ENCODE measurements around the gene ZNF20.
"Not testable (repeated sequence)": the region's sequence is repeated elsewhere in the genome, so short reads cannot be mapped to it uniquely, and the experiment has no call there.

The ZNF20 gene

GRCh38 chr19:12090807-12091206 is 49.3 kb downstream of the ZNF20 start:
- peak; percentile 47 for ATAC-seq
- H3K9me3 Mint-ChIP-seq = peaks cover 0 to 1% of the 10 kb centered on the region in 2 donors
- peak; percentile 65 to 71 for DNase-seq
- peaks cover 35% of the 10 kb centered on the region for H3K4me1 Mint-ChIP-seq
- no peaks in the 10 kb centered on the region for H3K27me3 Mint-ChIP-seq
- H3K27ac Mint-ChIP-seq = peak overlapping the region in 1 of 2 donors; percentile 9
- H3K4me3 Mint-ChIP-seq = peak overlapping the region; percentile 30 to 65

GRCh38 chr19:12085074-12085818 is 54.9 kb downstream of the ZNF20 start:
- Mint-ChIP-seq H3K4me1 (no peaks in the 10 kb centered on the region), H3K9me3 (peaks cover 0 to 14% of the 10 kb centered on the region in 2 donors), H3K4me3 (no peak overlapping the region), H3K27me3 (no peaks in the 10 kb centered on the region), H3K27ac (no peak overlapping the region)
- ATAC-seq = no peak
- DNase-seq = no peak

DNA sequence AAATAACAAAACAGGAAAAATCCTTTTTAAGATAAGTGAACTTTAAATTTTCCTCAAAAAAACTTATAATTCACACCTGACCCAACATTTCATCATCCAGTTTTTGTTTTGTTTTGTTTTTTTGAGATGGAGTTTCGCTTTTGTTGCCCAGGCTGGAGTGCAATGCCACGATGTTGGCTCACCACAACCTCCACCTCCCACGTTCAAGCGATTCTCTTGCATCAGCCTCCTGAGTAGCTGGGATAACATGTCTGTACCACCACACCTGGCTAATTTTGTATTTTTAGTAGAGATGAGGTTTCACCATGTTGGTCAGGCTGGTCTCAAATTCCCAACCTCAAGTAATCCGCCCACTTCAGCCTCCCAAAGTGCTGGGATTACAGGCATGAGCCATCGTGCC is 56.8 kb downstream of the ZNF20 start:
- peak overlapping the region; percentile 52 to 90 for H3K27ac Mint-ChIP-seq
- DNase-seq = not testable (repeated sequence)

More for the DNA sequence above, 56.8 kb downstream of the ZNF20 start:
- not testable (repeated sequence) for H3K27me3 Mint-ChIP-seq, H3K4me3 Mint-ChIP-seq, ATAC-seq, H3K4me1 Mint-ChIP-seq
- H3K9me3 Mint-ChIP-seq = peaks cover 0 to 14% of the 10 kb centered on the region in 2 donors
